SH-SY5Y (cell line): Measurements from ENCODE around the gene PGBD5.

ENCODE experiments used
- GATA2 ChIP-seq: IDR thresholded peaks from 2 replicates; pipeline ENCODE4 v1.6.1; 2011; ENCODE audit warnings: mild to moderate bottlenecking, low read depth, low read length
- GATA3 ChIP-seq: IDR thresholded peaks from 2 replicates; pipeline ENCODE4 v1.6.1; 2011; ENCODE audit warnings: low read depth, mild to moderate bottlenecking, low read length, moderate library complexity

Gene PGBD5

DNA sequence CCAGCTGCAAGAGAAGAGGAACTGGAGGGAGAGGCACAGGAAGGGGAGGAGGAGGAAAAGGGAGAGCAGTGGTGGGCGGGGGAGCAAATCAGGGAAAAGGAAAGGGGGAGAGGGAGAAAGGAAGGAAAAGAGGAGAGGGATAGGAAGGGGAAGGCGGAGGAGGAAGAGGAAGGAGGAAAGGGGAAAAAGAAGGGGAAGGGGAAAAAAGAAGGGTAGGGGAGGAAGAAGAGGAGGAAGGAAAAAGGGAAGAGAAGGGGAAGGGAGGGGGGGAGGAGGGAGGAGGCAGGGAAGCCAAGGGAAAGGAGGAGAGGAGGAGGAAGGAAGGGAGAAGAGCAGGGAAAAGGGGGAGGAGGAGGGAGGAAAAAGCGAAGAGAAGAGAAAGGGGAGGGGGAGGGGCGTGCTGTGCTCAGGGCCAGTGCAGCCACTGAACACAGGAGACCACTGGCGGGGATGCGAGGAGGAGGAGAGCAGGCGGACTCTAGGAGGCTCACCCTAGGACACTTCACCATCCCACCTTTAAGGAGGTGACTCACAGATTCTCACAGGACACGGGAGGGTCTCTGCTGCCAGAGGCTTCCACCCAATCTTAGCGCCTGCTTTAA lies 33.1 kb downstream of the PGBD5 start:
- no peak for TF ChIP-seq GATA2
- TF ChIP-seq GATA3, result no peak

DNA sequence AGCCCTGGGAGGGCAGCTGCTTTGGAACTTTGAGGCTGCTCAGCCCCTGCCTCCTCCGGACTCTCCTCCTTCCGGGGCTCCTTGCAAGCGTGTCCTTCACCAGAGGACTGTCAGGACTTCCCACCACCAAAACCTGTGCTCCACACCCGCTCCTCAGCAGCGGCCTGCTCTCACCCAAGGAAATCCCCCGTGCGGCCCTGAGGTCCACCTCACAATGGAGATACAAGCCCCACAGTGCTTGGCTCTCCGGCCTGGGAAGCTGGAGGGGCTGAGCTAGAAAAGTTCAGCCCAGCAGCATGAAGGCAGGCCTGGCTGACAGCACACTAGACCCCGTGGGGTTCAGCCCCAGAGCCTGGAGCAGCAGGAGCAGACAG lies 33.6 kb downstream of the PGBD5 start:
- TF ChIP-seq GATA3 (no peak), GATA2 (no peak)

DNA sequence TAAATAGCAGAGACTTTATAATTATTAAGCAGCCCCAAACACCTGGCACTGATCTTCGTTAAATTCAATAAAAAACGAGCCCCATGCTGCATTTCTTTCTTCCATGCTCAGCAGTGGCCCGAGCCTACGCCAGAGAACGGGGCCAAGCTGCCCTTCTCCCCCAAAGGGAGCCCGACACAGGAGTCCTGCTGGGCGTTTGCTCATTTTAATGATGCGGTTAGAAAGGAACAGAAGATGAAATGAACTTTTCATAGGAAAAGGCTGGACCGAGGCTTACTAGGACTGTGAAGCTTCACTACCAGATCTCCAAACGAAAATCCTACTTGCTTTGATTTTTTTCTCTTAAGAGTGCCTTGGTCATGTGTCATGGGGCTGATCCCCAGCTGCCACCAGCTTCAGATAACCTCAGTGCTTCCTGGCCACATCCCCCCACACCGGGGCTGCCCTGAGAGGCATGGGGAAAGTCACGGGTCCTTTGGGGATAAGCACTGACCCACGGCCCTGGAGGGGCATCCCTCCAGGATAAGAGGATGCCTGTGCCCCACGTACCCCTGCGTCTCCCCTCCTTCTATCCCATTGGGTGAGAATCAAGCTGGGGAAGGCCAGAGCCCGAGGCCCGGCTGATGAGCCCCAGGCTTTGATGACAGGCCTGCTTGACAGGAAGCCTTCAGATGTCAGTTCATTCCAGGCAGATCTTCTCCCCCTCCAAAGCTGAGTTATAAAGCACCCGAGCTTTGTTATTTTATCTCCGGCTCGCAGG lies 34.2 kb downstream of the PGBD5 start:
- TF ChIP-seq GATA2 (no peak), GATA3 (no peak)

DNA sequence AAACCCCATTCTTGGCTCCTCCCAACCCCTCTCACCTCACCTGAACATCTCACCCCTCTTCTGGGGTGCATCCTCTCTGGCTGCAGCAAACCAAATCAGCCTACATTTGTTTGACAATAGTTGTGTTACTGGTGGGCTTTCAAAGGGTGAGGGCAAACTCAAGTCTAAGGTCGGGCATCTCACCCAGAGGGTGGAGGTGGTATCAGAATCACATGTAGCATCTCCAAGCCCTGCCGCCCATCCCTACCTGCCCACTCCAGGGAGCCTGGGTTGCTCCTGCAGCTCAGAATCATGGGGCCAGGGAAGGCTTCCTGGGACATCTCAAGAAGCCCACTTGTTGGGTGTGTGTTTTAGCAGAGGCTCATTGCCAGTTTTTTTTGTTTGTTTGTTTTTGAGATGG lies 35.8 kb downstream of the PGBD5 start:
- no peak for TF ChIP-seq GATA2
- TF ChIP-seq GATA3, result no peak

DNA sequence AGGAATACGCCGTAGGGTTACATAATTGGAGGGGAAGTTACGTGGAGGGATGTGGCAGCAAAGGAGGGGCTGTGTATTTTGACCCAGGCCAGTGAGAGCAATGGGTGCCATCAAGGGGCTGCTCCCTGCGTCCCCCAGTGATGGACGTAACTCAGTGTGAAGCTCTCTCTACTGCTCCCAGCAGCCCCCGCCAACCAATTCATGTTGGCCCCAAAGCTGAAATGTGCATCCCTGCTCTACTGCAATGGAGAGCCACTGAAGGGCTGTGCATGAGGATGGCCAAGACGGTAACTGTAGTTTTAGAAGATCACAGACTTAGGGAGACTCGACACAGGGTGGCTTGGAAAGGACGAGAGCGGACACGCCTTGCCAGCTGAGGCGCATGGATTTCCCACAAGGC lies 38.3 kb downstream of the PGBD5 start:
- TF ChIP-seq GATA2, result no peak
- no peak for TF ChIP-seq GATA3

DNA sequence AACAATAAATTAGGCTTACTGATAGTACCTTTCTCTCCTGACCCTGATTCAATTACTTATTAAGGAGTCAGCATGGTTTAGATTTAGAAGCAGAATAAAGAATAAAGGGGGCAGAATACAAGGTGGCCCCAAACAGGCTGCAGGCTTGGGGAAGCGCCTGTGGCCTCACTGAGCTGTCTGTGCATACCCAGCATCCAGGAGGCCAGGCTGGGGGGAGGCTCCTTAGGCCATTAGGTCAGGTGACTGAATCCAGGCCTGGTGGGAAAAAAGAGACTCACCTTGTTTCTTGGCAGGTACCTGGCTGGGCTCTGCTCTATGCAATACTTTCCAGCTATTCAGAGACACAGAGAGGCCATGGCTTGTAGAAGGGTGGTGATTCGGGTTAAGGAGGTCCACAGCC lies 38.8 kb downstream of the PGBD5 start:
- TF ChIP-seq GATA2 (no peak), GATA3 (no peak)

DNA sequence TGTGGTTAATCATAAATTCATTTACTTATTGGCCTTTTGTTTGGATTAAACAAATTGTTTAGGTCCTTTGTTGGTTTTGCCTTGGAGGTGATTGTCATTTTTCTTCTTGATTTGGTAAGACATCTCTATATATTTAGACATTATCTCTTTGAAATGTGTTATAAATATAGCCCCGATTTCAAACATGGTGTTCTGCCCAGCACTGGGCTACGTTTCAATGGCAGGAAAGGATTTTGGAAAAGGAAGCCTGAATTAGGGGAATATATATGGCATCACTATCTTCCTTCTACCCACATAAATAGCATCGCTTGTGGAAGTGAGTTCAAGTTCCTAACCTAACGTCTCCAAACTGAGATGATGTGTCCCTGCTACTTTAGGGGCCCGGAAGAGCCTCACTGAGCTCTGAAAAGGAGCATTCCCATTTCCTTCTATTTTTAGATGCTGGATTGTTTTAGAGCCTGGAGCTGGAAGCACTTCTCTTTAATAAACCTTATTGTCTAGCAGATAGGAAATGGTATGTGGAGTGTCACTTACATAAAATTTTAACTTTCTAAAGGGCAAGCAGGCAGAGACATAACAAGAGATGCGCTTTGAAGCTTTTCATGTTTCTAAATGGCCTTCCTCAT lies 39.4 kb downstream of the PGBD5 start:
- TF ChIP-seq GATA2 (no peak), GATA3 (no peak)

DNA sequence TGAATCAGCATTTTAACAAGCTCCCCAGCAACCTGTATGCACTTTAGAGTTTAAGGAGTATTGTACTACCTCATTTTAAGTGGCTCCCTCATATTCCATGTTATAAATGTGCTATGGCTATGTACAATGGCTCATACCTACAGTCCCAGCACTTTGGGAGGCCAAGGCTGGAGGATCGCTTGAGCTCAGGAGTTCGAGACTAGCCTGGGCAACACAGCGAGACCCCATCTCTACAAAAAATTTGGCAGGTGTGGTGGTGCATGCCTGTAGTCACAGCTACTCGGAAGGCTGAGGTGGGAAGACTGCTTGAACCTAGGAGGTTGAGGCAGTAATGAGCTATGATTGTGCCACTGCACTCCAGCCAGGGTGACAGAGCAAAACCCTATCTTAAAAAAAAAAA lies 40.2 kb downstream of the PGBD5 start:
- TF ChIP-seq GATA3 (no peak), GATA2 (no peak)

DNA sequence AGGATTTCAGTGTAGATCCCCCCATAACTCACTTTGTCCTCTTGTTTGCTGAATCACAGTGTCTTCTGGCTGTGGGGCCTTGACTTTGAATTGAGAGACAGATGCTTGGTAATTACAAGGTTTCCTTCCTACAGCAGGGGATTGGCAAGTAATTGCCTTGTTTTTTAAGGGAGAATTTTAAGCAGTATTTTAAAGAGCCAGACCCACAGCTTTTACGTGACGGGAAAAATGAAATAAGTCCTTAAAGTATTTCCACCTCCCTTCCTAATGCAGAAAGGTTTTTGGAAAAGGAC lies 41.0 kb downstream of the PGBD5 start:
- no peak for TF ChIP-seq GATA2
- no peak for TF ChIP-seq GATA3

DNA sequence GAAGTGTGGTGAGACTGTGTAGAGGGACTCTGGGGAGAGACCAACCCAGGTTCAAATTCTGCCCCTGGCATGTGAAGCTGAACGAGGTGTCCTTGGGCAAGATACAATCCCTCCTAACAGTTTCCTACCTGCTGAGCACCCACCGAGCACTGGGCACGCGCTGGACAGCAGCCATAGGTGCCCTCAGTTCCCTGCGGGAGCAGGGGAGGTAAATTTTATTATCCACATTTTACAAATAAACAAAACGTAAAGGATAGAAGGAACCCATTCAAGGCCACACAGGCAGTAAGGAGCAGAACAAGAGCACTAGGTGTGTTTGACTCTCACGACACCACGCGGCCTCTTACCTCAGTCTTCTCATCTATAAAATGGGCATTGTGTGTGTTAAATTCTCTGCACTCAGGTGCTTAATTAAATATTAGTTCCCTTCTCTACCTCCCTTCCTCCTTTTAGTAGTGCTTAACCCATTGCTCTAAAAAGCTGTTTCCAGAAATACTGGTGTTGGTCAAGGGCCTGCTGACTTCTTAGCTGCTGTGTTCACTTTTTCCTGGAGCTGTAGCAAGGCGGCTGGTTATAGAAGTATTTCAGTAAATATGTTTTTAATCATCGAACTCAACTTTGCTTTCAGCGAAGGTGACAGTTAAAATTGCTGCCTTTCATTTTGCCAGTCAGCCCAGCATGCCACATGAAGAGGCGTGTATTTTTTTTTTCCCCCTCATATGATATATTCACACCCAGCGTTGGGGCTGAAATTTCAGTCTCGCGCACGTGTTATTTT lies 41.6 kb downstream of the PGBD5 start:
- TF ChIP-seq GATA3 (no peak), GATA2 (no peak)

DNA sequence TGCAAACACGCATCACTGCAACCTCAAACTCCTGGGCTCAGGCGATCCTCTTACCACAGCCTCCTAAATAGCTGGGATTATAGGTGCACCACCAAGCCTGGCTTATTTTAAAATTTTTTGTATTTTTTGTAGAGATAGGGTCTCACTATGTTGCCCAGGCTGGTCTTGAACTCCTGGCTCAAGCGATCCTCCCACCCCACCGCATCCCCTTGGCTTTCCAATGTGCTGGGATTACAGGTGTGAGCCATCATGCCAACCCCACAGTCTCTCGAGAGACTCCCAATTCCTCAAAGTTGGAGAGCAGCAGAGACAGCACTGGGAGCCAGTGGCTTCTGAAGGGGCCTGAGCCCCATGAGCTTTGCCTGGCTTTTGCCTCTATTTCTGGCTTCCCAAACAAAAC lies 42.7 kb downstream of the PGBD5 start:
- TF ChIP-seq GATA3 (no peak), GATA2 (no peak)

DNA sequence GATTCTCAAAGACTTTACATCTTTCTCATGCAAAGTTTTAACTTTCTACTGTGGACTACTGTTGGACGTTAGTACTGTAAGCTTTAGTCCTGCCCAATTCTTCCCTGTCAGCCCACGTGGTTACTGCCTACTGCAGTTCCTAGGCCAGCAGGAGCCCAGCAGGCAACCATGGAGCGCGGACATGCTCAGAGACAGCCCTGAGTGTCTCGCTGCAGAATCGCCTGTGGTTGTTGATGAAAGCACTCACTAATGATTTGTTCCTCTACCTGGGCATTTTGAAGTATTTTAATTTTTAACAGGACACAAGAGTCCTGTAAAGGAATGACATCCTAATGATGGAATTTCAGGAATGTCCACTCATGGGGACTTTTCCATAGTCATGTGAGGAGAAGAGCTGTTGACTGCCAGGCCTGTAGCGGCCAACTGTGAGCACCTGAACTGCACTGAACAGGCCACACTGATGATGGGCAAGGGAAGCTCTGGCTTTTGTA lies 44.1 kb downstream of the PGBD5 start:
- TF ChIP-seq GATA2, result no peak
- no peak for TF ChIP-seq GATA3

DNA sequence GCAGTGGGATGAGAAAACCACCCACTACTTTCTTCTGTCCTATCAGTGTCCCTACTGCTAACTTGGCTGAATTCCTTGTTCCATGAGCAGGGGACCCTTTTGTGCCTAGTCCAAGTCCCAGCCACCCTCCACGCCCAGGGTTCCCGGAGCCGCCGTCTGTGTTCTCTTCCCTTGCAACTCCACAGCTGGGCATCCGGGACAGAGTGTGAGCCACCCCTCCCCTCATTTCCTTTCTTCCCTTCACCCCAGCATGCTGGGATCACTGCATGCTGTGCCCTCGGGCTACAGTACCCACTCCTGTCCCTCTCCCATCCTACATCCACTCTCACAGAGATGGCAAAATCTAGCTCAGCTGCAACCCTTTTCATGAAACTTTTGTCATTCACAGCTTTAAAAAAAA lies 44.5 kb downstream of the PGBD5 start:
- TF ChIP-seq GATA2 (no peak), GATA3 (no peak)

DNA sequence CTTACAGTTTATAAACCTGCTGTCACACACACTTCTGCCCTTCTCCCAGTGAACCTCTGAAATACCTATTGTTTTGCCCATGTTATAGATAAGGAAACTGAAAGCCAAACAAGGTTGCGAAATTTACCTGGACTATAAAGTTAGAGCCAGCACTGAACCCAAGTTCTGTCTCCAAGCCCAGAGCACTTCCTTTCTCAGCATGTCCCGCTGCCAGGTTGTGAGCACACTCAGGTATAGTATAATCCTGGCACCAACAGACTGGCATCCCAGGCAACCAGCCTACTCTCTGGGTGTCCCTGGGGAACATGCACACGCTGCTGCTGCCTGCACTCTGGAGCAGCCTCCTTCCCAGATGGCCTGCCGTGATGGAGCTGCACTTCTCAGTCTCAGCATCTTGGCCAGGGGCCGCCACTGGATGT lies 45.1 kb downstream of the PGBD5 start:
- TF ChIP-seq GATA3, result no peak
- TF ChIP-seq GATA2, result no peak

DNA sequence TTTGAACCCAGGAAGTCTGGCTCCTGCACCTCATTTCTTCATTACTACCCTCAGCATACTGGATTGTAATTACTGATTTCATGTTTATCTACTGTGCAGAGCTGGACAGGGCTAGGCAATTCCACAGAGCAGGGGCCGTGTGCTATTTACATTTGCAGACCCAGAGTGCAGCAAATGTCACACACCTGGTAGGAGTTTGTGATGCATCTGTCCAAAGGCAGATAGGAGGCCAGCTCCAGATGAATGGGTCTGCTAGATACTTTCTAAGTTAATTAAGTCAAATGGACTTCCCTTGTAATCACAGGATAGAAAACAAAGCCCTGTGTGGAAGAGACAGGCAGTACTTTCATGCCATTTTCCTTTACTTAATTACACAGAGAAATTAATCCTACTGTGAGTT lies 46.2 kb downstream of the PGBD5 start:
- TF ChIP-seq GATA3, result no peak
- peak; percentile 55 for TF ChIP-seq GATA2
